Epithelial cell of proximal tubule (primary cell): ENCODE results near the gene CAMKMT. TPM values are rescaled to one million over a fixed set of nuclear protein-coding genes. Genes with fewer than 3 reads are reported as not detected.

Experiments used
- DNase-seq: peaks from one replicate; pipeline ENCODE4 v3.0.0-alpha.2; 2011; ENCODE audit warnings: low read depth
- H3K4me3 ChIP-seq: 2 replicates; pipeline ENCODE4 v1.5.1; 2011; ENCODE audit warnings: low read depth, mild to moderate bottlenecking, low read length
- total RNA-seq: library from RNA; depleted of rRNA; stranded (reverse); fragments of >200 nt; gene quantifications from 2 replicates; pipeline ENCODE4 v1.2.3, GENCODE V29; 2015
- TF ChIP-seq, protein P1 (sequence below): conservative IDR thresholded peaks from 2 replicates; pipeline ENCODE4 v1.5.1; 2012; ENCODE audit warnings: low read depth, mild to moderate bottlenecking, low read length

Gene CAMKMT
- total RNA-seq, 1 donor from 2014 or later, result 2.4 TPM

DNA sequence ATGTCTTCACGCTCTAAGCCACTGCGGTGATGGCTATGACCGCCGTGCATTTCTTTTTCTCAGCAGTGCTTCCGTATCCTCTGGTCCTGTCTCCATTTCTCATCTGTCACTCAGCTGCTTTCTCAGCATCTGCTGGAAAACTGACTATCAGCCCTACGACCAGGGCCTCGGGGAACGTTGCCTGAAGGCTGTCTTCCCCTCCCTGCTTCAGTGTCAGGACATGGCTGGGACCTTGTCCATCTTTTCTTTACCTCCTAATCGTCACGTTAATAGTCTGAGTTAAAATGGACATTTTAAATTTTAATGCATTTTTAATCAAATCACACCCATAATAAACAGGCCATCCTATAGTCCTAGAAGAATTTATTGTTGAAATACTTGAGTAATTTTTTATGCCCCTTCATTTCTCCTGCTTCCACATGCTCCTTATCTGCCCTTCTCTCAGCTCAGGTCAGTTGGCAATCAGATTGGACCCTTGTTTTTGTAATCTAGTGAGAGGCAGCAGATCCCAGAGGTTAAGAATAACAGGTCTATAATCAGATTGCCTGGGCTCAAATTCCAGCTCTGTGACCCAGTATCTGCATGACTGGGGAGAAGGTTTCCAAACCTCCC, 329.5 kb downstream of the CAMKMT start:
- DNase-seq, result no peak
- TF ChIP-seq, protein P1, sequence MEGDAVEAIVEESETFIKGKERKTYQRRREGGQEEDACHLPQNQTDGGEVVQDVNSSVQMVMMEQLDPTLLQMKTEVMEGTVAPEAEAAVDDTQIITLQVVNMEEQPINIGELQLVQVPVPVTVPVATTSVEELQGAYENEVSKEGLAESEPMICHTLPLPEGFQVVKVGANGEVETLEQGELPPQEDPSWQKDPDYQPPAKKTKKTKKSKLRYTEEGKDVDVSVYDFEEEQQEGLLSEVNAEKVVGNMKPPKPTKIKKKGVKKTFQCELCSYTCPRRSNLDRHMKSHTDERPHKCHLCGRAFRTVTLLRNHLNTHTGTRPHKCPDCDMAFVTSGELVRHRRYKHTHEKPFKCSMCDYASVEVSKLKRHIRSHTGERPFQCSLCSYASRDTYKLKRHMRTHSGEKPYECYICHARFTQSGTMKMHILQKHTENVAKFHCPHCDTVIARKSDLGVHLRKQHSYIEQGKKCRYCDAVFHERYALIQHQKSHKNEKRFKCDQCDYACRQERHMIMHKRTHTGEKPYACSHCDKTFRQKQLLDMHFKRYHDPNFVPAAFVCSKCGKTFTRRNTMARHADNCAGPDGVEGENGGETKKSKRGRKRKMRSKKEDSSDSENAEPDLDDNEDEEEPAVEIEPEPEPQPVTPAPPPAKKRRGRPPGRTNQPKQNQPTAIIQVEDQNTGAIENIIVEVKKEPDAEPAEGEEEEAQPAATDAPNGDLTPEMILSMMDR, result no peak

DNA sequence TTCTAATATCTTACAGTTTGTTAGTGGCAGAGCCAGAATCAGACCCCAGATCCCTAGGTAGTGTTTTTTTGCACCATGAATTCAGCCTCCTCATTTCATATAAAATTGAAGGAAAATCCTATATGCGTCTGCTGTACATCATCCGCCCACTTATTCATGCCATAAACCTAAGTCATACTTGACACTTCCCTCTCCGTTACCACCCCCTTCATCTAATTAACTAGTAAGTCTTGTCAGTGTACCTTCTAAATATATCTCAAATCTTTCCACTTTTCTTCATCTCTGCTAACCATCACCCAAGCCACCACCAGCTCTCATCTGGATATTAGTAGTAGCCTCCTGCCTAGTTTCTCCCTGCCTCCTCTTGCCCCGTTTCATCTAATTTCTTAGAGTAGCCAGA, 331.1 kb downstream of the CAMKMT start:
- H3K4me3 ChIP-seq, result no peak overlapping the region
- TF ChIP-seq, protein P1, result no peak
- no peak for DNase-seq

More for the DNA sequence above, 329.5 kb downstream of the CAMKMT start:
- no peak overlapping the region for H3K4me3 ChIP-seq

DNA sequence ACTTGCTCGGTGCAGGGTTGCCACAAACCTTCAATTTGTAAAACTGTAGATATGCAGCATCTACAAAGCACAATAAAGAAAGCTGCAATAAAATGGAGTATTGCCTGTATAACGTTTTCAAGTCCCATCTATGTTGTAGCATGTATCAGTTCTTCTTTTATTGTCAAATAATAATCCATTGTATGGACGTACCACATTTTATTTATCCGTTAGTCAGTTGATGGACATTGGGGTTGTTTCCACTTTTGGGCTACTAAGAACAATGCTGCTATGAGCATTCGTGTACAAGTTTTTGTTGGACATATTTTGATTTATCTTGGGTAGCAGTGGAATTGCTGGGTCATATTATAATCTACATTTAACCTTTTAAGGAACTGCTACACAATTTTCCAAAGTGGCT, 339.1 kb downstream of the CAMKMT start:
- no peak for DNase-seq
- TF ChIP-seq, protein P1, result no peak
- no peak overlapping the region for H3K4me3 ChIP-seq

DNA sequence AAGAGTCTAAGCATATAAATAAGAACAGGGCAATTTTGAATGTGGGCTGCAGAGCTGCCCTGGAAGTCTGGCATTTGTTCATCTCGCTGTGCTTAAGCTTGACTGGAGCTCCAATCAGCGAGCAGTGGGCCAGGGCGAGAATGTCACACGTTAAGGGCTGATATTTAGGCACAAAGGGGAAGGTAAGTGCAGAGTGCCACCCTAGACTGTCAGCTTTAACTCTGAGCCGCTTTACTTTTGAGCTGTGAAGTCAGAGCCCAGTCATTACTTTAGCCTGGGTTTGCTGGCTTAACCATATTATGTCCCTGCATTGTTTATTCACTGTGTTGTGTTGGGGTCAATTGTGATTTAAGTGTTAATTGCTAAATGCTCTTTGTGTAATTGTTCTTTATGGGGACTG, 343.6 kb downstream of the CAMKMT start:
- TF ChIP-seq, protein P1, result no peak
- H3K4me3 ChIP-seq, result no peak overlapping the region
- DNase-seq, result no peak

DNA sequence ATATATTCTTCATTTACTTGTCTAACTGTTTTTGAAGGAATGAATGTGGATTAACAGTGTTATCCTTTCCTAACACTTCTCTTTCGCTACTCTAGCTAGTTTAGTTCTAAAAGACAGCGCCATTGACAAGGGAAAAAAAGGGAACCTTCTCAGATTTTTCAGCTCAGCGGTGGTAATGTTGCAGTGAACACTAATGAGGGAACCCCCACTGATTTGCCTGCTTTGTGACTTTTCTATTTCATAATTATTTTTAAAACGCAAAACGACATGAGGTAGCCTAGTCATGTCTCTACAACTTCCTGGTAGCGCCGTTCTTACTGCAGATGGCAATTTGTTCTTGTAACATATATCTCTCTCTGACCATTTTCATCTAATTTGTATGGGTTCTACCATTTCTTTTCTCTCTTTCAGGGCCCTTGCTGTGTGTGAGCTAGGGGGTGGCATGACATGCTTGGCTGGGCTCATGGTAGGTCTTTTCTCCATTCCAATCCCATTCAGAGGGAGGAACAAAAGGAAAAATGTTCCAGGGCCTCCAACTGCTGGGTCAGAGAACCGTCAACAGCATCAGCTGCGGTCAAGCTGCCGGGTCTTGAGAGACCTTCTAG, 344.2 kb downstream of the CAMKMT start:
- TF ChIP-seq, protein P1, result no peak
- DNase-seq, result no peak
- H3K4me3 ChIP-seq, result no peak overlapping the region

DNA sequence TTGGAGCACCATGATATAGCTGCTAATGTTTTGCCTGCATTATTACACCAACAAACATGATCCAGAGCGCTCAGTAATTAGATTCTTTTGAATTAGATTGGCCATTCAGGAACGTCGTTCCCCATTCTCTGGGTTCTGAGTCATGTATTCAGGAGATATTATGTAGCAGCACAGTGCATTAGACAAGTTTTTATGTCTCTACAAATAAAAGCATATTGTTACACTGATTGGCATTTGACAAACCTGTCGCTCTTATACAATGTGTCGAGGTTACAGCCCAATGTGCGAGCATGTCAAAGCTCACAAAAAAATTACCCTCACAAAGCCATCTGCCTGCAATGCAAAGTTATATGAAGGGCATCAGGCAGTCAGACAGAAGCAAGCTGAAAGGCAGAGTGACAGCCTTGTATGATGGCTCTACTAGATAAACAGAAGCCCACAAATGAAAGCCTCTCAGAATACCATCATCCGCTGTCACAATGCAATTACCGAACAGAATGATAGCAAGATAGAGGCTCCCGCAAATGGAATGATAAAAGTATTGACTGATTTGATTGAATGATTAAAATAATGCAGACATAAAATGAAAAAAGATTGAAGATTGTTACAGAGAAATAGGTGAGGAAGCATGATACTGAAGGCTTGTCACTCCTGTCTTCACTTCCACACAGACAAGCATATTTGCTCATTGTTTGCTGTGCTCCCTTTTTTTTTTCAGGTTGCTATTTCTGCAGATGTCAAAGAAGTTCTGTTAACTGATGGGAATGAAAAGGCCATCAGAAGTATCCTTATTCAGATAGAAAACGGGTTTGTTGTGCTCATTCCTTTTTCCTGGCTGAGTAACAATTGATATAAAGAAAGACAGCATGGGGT, 345.2 kb downstream of the CAMKMT start:
- H3K4me3 ChIP-seq, result no peak overlapping the region
- DNase-seq, result no peak
- TF ChIP-seq, protein P1, result no peak
